ENCODE measurements around the gene SLC16A4. TPM values are rescaled to one million over a fixed set of nuclear protein-coding genes. Genes with fewer than 3 reads are reported as not detected.
A peak's percentile ranks its signal among the peaks of the same experiment; 100 is the strongest.
"Not testable (repeated sequence)": the region's sequence is repeated elsewhere in the genome, so short reads cannot be mapped to it uniquely, and the experiment has no call there.

The SLC16A4 gene
- total and polyA plus RNA-seq, 2 donors (not counting 1 experiment from before 2014, with no cell fraction given): 0.39 to 2.6 TPM

DNA sequence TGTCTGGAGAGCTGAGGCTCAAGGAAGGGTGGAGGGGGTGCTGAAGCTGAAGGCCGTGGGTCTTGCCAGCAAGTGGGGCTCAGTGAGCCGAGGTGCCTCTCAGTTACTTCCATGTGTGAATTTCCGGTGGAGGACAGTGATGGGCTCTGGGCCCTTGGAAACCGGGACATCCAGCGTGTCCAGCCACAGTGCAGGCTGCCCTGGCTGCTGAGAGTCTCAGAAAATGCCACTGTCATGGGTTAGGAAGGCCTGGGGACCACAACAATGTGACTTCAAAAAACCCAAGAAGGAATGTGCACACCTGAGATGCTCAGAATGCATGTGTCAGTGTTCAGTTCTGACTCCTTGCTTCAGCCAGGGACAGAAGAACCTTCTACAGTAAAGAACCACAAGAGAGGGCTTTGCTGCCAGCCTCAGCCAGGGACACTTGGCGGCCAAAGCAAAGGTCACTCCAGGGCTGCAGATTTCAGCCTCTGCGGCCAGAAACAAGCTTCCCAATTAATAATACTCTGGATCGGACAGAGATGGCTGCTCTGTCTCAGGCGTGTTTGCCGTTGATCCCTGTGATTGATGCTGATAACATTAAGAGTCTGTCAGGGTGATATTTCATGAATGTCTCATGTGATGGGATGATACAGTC, 29.3 kb upstream of the SLC16A4 start:
- CTCF ChIA-PET: interaction anchor here (2.3 to 3.6 kb wide), 3 partner anchors 8 to 213 kb away, joined by 7 to 15 read pairs (median 11); no protein-coding TSS in a partner anchor
- Histone ChIP-seq H3K36me3 (replicated peaks in 1 of 2; ENCODE audit: control extremely low read depth in 1 of 2, control insufficient read depth in 1 of 2, extremely low read depth in 1 of 2, insufficient read depth in 2 of 2, low read length in 1 of 2) (no peaks in the 10 kb centered on the region), H3K27me3 (replicated peaks in 1 of 4; ENCODE audit: control extremely low read depth in 1 of 4, control insufficient read depth in 3 of 4, insufficient read depth in 4 of 4, low read length in 3 of 4) (no peaks in the 10 kb centered on the region), H3K4me1 (ENCODE audit: control insufficient read depth in 2 of 2, insufficient read depth in 2 of 2, low read length in 2 of 2) (no peaks in the 10 kb centered on the region), H3K27ac (ENCODE audit: low read length in 2 of 2) (no peak overlapping the region), H2AFZ (ENCODE audit: insufficient read depth, low read depth, low read length, poor library complexity, severe bottlenecking) (no peak overlapping the region), H3K79me2 (ENCODE audit: control insufficient read depth, insufficient read depth, low read length) (no peaks in the 10 kb centered on the region), H4K20me1 (ENCODE audit: control insufficient read depth, insufficient read depth, low read length, poor library complexity, severe bottlenecking) (no peaks in the 10 kb centered on the region), H3K4me2 (replicated peaks; ENCODE audit: low read depth, low read length, poor library complexity, severe bottlenecking) (no peak overlapping the region), H3K9ac (ENCODE audit: low read length) (no peak overlapping the region), H3K4me3 (ENCODE audit: control extremely low read depth in 1 of 5, extremely low read depth in 1 of 5, insufficient read depth in 1 of 5, low read depth in 2 of 5, low read length in 4 of 5) (no peak overlapping the region), H3K9me3 (ENCODE audit: control extremely low read depth in 1 of 3, control insufficient read depth in 2 of 3, insufficient read depth in 1 of 3, low read length in 2 of 3) (peaks cover 0 to 5% (median 0%) of the 10 kb centered on the region in 3 donors)
- POLR2A ChIA-PET: no interaction called here
- intact Hi-C loops (cut with micrococcal nuclease): no loop called here
- ATAC-seq (ENCODE audit: low read depth) (no peak), DNase-seq (no peak)
- H3K27me3 Mint-ChIP-seq: peaks cover 5% of the 10 kb centered on the region
- no peak for TF ChIP-seq EZH2 (IDR thresholded peaks at IDR 0.05; ENCODE audit: borderline replicate concordance, insufficient read depth, low read depth, low read length, poor library complexity, severe bottlenecking)
- TF ChIP-seq, protein P1, sequence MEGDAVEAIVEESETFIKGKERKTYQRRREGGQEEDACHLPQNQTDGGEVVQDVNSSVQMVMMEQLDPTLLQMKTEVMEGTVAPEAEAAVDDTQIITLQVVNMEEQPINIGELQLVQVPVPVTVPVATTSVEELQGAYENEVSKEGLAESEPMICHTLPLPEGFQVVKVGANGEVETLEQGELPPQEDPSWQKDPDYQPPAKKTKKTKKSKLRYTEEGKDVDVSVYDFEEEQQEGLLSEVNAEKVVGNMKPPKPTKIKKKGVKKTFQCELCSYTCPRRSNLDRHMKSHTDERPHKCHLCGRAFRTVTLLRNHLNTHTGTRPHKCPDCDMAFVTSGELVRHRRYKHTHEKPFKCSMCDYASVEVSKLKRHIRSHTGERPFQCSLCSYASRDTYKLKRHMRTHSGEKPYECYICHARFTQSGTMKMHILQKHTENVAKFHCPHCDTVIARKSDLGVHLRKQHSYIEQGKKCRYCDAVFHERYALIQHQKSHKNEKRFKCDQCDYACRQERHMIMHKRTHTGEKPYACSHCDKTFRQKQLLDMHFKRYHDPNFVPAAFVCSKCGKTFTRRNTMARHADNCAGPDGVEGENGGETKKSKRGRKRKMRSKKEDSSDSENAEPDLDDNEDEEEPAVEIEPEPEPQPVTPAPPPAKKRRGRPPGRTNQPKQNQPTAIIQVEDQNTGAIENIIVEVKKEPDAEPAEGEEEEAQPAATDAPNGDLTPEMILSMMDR (IDR thresholded peaks at IDR 0.05): no peak
- no peak overlapping the region for H3K27ac Mint-ChIP-seq
- no peak overlapping the region for H3K4me3 Mint-ChIP-seq
- H3K4me1 Mint-ChIP-seq: no peaks in the 10 kb centered on the region
- no peaks in the 10 kb centered on the region for H3K9me3 Mint-ChIP-seq (ENCODE audit: insufficient read depth)
- 93% methylated on average over 10 of the region's 10 CpGs for WGBS (ENCODE audit: insufficient coverage)

DNA sequence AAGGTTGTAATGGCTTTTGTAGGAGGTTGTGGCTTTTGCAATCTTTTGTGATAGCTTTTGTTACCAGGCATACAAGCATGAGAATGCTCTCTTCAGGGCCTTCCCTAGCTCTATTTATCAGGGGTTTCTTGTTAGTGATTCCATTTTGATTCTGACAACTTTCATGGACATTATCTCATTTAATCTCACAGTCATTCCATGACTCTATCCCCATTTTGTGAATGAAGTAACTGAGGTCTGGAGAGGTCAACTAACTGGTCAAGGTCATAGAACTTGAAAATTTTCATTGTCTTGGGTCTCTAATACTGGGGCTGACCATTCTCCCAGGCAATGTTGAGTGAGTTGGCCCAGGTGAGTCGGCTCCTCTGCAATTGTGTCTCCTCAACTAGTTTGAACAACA, 27.9 kb upstream of the SLC16A4 start:
- Mint-ChIP-seq H3K4me3 (no peak overlapping the region), H3K27me3 (peaks cover 2% of the 10 kb centered on the region), H3K4me1 (peaks cover 5% of the 10 kb centered on the region), H3K27ac (no peak overlapping the region), H3K9me3 (ENCODE audit: insufficient read depth) (no peaks in the 10 kb centered on the region)
- intact Hi-C loops (cut with micrococcal nuclease): no loop called here
- H3K4me3 ChIP-seq (ENCODE audit: control extremely low read depth in 1 of 5, extremely low read depth in 1 of 5, insufficient read depth in 1 of 5, low read depth in 2 of 5, low read length in 4 of 5): no peak overlapping the region
- no peaks in the 10 kb centered on the region for H3K79me2 ChIP-seq (ENCODE audit: control insufficient read depth, insufficient read depth, low read length)
- no peaks in the 10 kb centered on the region for H3K27me3 ChIP-seq (replicated peaks in 1 of 4; ENCODE audit: control extremely low read depth in 1 of 4, control insufficient read depth in 3 of 4, insufficient read depth in 4 of 4, low read length in 3 of 4)
- CTCF ChIA-PET: interaction anchor here (0.8 to 1.6 kb wide), 3 partner anchors 9 to 106 kb away, joined by 3 read pairs; no protein-coding TSS in a partner anchor
- ATAC-seq (ENCODE audit: low read depth) (no peak), DNase-seq (no peak)
- no peak for TF ChIP-seq EZH2 (IDR thresholded peaks at IDR 0.05; ENCODE audit: borderline replicate concordance, insufficient read depth, low read depth, low read length, poor library complexity, severe bottlenecking)
- TF ChIP-seq, protein P1 (IDR thresholded peaks at IDR 0.05): no peak
- POLR2A ChIA-PET: no interaction called here
- 100% methylated on average over 1 of the region's 1 CpG for WGBS (ENCODE audit: insufficient coverage)
- H3K9ac ChIP-seq (ENCODE audit: low read length): no peak overlapping the region
- no peak overlapping the region for H3K27ac ChIP-seq (ENCODE audit: low read length in 2 of 2)
- peaks cover 0 to 5% (median 0%) of the 10 kb centered on the region in 3 donors for H3K9me3 ChIP-seq (ENCODE audit: control extremely low read depth in 1 of 3, control insufficient read depth in 2 of 3, insufficient read depth in 1 of 3, low read length in 2 of 3)
- no peak overlapping the region for H3K4me2 ChIP-seq (replicated peaks; ENCODE audit: low read depth, low read length, poor library complexity, severe bottlenecking)
- H3K4me1 ChIP-seq (ENCODE audit: control insufficient read depth in 2 of 2, insufficient read depth in 2 of 2, low read length in 2 of 2): no peaks in the 10 kb centered on the region
- H4K20me1 ChIP-seq (ENCODE audit: control insufficient read depth, insufficient read depth, low read length, poor library complexity, severe bottlenecking): no peaks in the 10 kb centered on the region
- H2AFZ ChIP-seq (ENCODE audit: insufficient read depth, low read depth, low read length, poor library complexity, severe bottlenecking): no peak overlapping the region
- no peaks in the 10 kb centered on the region for H3K36me3 ChIP-seq (replicated peaks in 1 of 2; ENCODE audit: control extremely low read depth in 1 of 2, control insufficient read depth in 1 of 2, extremely low read depth in 1 of 2, insufficient read depth in 2 of 2, low read length in 1 of 2)

DNA sequence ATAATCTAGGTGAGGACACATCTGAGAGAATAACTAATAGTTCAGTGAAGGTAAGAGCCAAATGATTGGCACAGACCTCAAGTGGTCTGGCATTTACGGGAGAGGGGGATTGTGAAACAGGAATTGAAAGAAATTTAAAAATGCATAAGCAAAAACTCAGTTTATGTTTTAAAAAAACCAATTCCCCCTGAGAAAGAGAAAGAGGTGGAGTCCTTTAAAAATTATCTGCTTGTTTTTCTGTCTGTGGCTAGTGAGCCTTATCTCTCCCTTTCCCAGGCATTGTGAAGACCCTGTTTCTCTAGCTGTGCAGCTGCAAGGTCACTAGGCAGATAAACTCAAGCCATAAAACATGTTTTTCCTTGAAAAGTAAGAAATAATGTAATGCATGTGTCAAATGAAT, 22.2 kb upstream of the SLC16A4 start:
- intact Hi-C loops (cut with micrococcal nuclease): not testable (repeated sequence)
- H3K4me3 Mint-ChIP-seq: peak overlapping the region; percentile 77
- H3K27ac Mint-ChIP-seq: peak overlapping the region; percentile 78

More for the DNA sequence above, 22.2 kb upstream of the SLC16A4 start:
- not testable (repeated sequence) for H3K36me3 ChIP-seq (replicated peaks in 1 of 2; ENCODE audit: control extremely low read depth in 1 of 2, control insufficient read depth in 1 of 2, extremely low read depth in 1 of 2, insufficient read depth in 2 of 2, low read length in 1 of 2); H3K4me3 ChIP-seq (ENCODE audit: control extremely low read depth in 1 of 5, extremely low read depth in 1 of 5, insufficient read depth in 1 of 5, low read depth in 2 of 5, low read length in 4 of 5); H3K9me3 ChIP-seq (ENCODE audit: control extremely low read depth in 1 of 3, control insufficient read depth in 2 of 3, insufficient read depth in 1 of 3, low read length in 2 of 3); H3K27ac ChIP-seq (ENCODE audit: low read length in 2 of 2); H3K9ac ChIP-seq (ENCODE audit: low read length); H4K20me1 ChIP-seq (ENCODE audit: control insufficient read depth, insufficient read depth, low read length, poor library complexity, severe bottlenecking); ATAC-seq (ENCODE audit: low read depth); H3K27me3 ChIP-seq (replicated peaks in 1 of 4; ENCODE audit: control extremely low read depth in 1 of 4, control insufficient read depth in 3 of 4, insufficient read depth in 4 of 4, low read length in 3 of 4); DNase-seq; H3K9me3 Mint-ChIP-seq (ENCODE audit: insufficient read depth); H3K27me3 Mint-ChIP-seq
- ChIA-PET POLR2A (interaction anchor here (0.7 to 3.5 kb wide), 3 partner anchors 47 to 210 kb away, joined by 3 to 22 read pairs (median 3); partner anchors contain the start of gene RBM15), CTCF (interaction anchor here (0.6 to 11.1 kb wide), 28 partner anchors 8 to 216 kb away, joined by 3 to 257 read pairs (median 6); partner anchors contain the start of genes KCNC4 and RBM15)
- H3K79me2 ChIP-seq (ENCODE audit: control insufficient read depth, insufficient read depth, low read length): peaks cover 21% of the 10 kb centered on the region
- peaks cover 8 to 16% of the 10 kb centered on the region in 2 donors for H3K4me1 ChIP-seq (ENCODE audit: control insufficient read depth in 2 of 2, insufficient read depth in 2 of 2, low read length in 2 of 2)
- no CpG with 5 or more reads among the region's 1 CpG for WGBS (ENCODE audit: insufficient coverage)
- H3K4me1 Mint-ChIP-seq: peaks cover 25% of the 10 kb centered on the region
- H3K4me2 ChIP-seq (replicated peaks; ENCODE audit: low read depth, low read length, poor library complexity, severe bottlenecking): peak overlapping the region; percentile 27
- H2AFZ ChIP-seq (ENCODE audit: insufficient read depth, low read depth, low read length, poor library complexity, severe bottlenecking): peak overlapping the region; percentile 48
